Fibroblast of lung (primary cell): ENCODE results near the gene PELI3. TPM values are rescaled to one million over a fixed set of nuclear protein-coding genes. Genes with fewer than 3 reads are reported as not detected.

Experiments used
- DNase-seq, 2 donors: peaks; one replicate each; pipeline versions ENCODE4 v3.0.0 to v3.0.0-alpha.2; 2010; ENCODE audit warnings: low read depth in 2 of 2
- H2AFZ ChIP-seq: 2 replicates; pipeline ENCODE4 v1.5.1; 2012; ENCODE audit warnings: low read length, control low read depth, inconsistent platforms
- H3K27ac ChIP-seq: 2 replicates; pipeline ENCODE4 v1.5.1; 2011; ENCODE audit warnings: low read length, control low read depth; ENCODE audit not compliant: insufficient read depth
- H3K27me3 ChIP-seq: 2 replicates; pipeline ENCODE4 v1.5.1; 2011; ENCODE audit warnings: mild to moderate bottlenecking, low read length; ENCODE audit not compliant: control insufficient read depth, insufficient read depth
- H3K36me3 ChIP-seq: 2 replicates; pipeline ENCODE4 v1.5.1; 2011; ENCODE audit warnings: low read length; ENCODE audit not compliant: control insufficient read depth, insufficient read depth
- H3K4me1 ChIP-seq: 2 replicates; pipeline ENCODE4 v1.5.1; 2011; ENCODE audit warnings: low read length; ENCODE audit not compliant: control insufficient read depth, insufficient read depth; ENCODE audit errors: extremely low read depth
- H3K4me2 ChIP-seq: 2 replicates; pipeline ENCODE4 v1.5.1; 2011; ENCODE audit warnings: low read length, control low read depth; ENCODE audit not compliant: insufficient read depth; ENCODE audit errors: extremely low read depth
- H3K4me3 ChIP-seq, 4 experiments: fragments of 200-600 bp in 1 of 4; sonication (generic) in 1 of 4; replicated peaks in 1 of 4; 2 replicates each; pipeline ENCODE4 v1.5.1; 2011 to 2016; ENCODE audit warnings: low read length in 4 of 4, low read depth in 3 of 4, mild to moderate bottlenecking in 3 of 4, control low read depth in 2 of 4, inconsistent platforms in 1 of 4, mixed read lengths in 1 of 4; ENCODE audit not compliant: insufficient read depth in 1 of 4; ENCODE audit errors: control extremely low read depth in 1 of 4
- H3K79me2 ChIP-seq: 2 replicates; pipeline ENCODE4 v1.5.1; 2012; ENCODE audit warnings: mild to moderate bottlenecking, low read length, inconsistent platforms; ENCODE audit not compliant: control insufficient read depth, insufficient read depth
- H3K9ac ChIP-seq: 2 replicates; pipeline ENCODE4 v1.5.1; 2011; ENCODE audit warnings: mild to moderate bottlenecking, low read length, control low read depth; ENCODE audit not compliant: insufficient read depth
- H3K9me3 ChIP-seq: 2 replicates; pipeline ENCODE4 v1.5.1; 2012; ENCODE audit warnings: low read depth, low read length; ENCODE audit not compliant: control insufficient read depth, insufficient read depth
- H4K20me1 ChIP-seq: 2 replicates; pipeline ENCODE4 v1.5.1; 2011; ENCODE audit warnings: low read length; ENCODE audit not compliant: control insufficient read depth, insufficient read depth; ENCODE audit errors: extremely low read depth
- EZH2 ChIP-seq: IDR thresholded peaks from 2 replicates; pipeline ENCODE4 v1.5.1; 2012; ENCODE audit warnings: low read length, control low read depth, mild to moderate bottlenecking; ENCODE audit errors: missing control alignments
- polyA plus RNA-seq, 2 donors: library from polyadenylated mRNA; depleted of rRNA in 1 of 2; stranded (reverse) in 1 of 2; unstranded in 1 of 2; fragments of >200 nt; gene quantifications; 2 replicates each; pipeline ENCODE4 v1.2.1, GENCODE V29; 2011 to 2012; ENCODE audit warnings: missing spikeins in 1 of 2
- total RNA-seq: library from RNA; depleted of rRNA; stranded (reverse); fragments of >200 nt; gene quantifications from 2 replicates; pipeline ENCODE4 v1.2.1, GENCODE V29; 2014
- TF ChIP-seq, protein P1 (sequence below), 2 donors: IDR thresholded peaks in 1 of 2; conservative IDR thresholded peaks in 1 of 2; 1 replicate in 1 of 2; 2 replicates in 1 of 2; pipeline ENCODE4 v1.5.1; 2011 to 2012; ENCODE audit warnings: low read length in 2 of 2, control low read depth in 1 of 2, inconsistent platforms in 1 of 2, low read depth in 1 of 2, mild to moderate bottlenecking in 1 of 2

The PELI3 gene
- total and polyA plus RNA-seq, 2 donors (not counting 1 experiment from before 2014, with no cell fraction given) = 5.0 to 20.3 TPM

GRCh38 chr11:66498506-66498905 is 31.8 kb downstream of the PELI3 start:
- no peaks in the 10 kb centered on the region for H3K79me2 ChIP-seq
- TF ChIP-seq, protein P1, sequence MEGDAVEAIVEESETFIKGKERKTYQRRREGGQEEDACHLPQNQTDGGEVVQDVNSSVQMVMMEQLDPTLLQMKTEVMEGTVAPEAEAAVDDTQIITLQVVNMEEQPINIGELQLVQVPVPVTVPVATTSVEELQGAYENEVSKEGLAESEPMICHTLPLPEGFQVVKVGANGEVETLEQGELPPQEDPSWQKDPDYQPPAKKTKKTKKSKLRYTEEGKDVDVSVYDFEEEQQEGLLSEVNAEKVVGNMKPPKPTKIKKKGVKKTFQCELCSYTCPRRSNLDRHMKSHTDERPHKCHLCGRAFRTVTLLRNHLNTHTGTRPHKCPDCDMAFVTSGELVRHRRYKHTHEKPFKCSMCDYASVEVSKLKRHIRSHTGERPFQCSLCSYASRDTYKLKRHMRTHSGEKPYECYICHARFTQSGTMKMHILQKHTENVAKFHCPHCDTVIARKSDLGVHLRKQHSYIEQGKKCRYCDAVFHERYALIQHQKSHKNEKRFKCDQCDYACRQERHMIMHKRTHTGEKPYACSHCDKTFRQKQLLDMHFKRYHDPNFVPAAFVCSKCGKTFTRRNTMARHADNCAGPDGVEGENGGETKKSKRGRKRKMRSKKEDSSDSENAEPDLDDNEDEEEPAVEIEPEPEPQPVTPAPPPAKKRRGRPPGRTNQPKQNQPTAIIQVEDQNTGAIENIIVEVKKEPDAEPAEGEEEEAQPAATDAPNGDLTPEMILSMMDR (conservative IDR thresholded peaks at IDR 0.05 in 1 of 2, IDR thresholded peaks at IDR 0.05 in 1 of 2; ENCODE audit: low read depth in 1 of 2, low read length in 2 of 2) = no peak
- no peak for TF ChIP-seq EZH2
- H3K4me1 ChIP-seq = no peaks in the 10 kb centered on the region
- DNase-seq = no peak
- no peak overlapping the region for H3K4me3 ChIP-seq
- no peak overlapping the region for H3K27ac ChIP-seq
- H2AFZ ChIP-seq = no peak overlapping the region
- H4K20me1 ChIP-seq = no peaks in the 10 kb centered on the region
- H3K9me3 ChIP-seq = no peaks in the 10 kb centered on the region
- no peak overlapping the region for H3K4me2 ChIP-seq
- H3K27me3 ChIP-seq = no peaks in the 10 kb centered on the region
- H3K9ac ChIP-seq = no peak overlapping the region
- H3K36me3 ChIP-seq = peaks cover 5% of the 10 kb centered on the region

DNA sequence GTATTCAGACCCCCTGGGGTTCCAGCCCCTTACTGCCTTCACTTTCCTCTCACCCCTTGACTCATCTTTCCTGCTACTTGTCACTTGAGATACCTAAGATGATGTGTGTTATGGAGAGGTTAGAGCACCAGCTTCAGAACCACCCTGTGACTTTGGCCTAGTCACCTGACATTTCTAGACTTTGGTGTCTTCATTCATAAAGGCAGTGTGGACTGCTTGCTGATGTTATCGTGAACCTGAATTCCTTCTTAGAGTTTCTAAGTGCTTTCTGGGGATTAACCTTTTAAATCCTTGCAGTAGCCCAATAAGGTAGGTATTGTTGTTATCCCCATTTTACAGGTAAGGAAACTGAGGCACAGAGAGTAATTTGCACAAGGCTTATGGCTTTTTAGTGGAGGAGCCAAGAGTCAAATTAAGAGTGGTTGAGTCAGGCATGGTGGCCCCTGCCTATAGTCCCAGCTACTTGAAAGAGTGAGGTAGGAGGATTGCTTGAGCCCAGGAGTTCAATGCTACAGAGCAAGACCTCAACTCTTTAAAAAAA is 38.6 kb downstream of the PELI3 start:
- Histone ChIP-seq H3K79me2 (no peaks in the 10 kb centered on the region), H3K4me1 (no peaks in the 10 kb centered on the region), H4K20me1 (no peaks in the 10 kb centered on the region), H3K27ac (no peak overlapping the region), H3K9me3 (no peaks in the 10 kb centered on the region), H2AFZ (no peak overlapping the region), H3K4me3 (no peak overlapping the region), H3K27me3 (no peaks in the 10 kb centered on the region), H3K4me2 (no peak overlapping the region), H3K9ac (no peak overlapping the region), H3K36me3 (no peaks in the 10 kb centered on the region)
- no peak for DNase-seq
- TF ChIP-seq, protein P1 (conservative IDR thresholded peaks at IDR 0.05 in 1 of 2, IDR thresholded peaks at IDR 0.05 in 1 of 2; ENCODE audit: low read depth in 1 of 2, low read length in 2 of 2) = no peak
- no peak for TF ChIP-seq EZH2

DNA sequence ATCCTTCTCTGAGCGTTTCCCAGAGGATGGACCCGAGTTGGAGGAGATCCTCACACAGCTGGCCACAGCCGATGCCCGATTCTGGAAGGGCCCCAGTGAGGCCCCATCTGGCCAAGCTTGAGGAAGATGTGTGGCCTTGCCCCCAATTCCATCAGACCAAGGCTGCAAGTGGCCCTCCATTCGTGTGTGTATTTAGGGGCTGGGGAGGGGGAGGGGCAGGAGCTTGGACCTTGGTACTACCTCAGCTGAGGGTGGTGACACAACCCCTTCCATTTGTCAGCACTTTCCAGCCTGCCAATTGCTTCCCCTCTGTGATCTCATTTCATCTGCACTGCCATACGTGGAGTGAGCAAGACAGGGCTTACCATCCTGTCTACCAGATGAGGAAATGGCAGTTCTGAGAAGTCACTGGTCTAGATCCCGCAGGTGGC is 42.4 kb downstream of the PELI3 start:
- no peaks in the 10 kb centered on the region for H4K20me1 ChIP-seq
- no peak for DNase-seq

More for the DNA sequence above, 42.4 kb downstream of the PELI3 start:
- Histone ChIP-seq H3K4me3 (no peak overlapping the region), H3K4me2 (no peak overlapping the region), H3K79me2 (peaks cover 5% of the 10 kb centered on the region), H2AFZ (no peak overlapping the region), H3K9me3 (no peaks in the 10 kb centered on the region), H3K27ac (no peak overlapping the region), H3K27me3 (no peaks in the 10 kb centered on the region), H3K9ac (no peak overlapping the region), H3K4me1 (no peaks in the 10 kb centered on the region), H3K36me3 (no peaks in the 10 kb centered on the region)
- no peak for TF ChIP-seq EZH2
- TF ChIP-seq, protein P1 (conservative IDR thresholded peaks at IDR 0.05 in 1 of 2, IDR thresholded peaks at IDR 0.05 in 1 of 2; ENCODE audit: low read depth in 1 of 2, low read length in 2 of 2) = no peak
